Measurements from ENCODE around the gene RAB15. TPM values are rescaled to one million over a fixed set of nuclear protein-coding genes. Genes with fewer than 3 reads are reported as not detected.

Gene RAB15
- total RNA-seq, 4 donors from 2014 or later: 9.6 to 17.0 (median 15.1) TPM

- TF ChIP-seq POLR2AphosphoS5 (IDR thresholded peaks at IDR 0.05) (no peak), EP300 (IDR thresholded peaks at IDR 0.05) (no peak), POLR2A (IDR thresholded peaks at IDR 0.05) (no peak), CTCF (IDR thresholded peaks at IDR 0.05) (no peak)
- Histone ChIP-seq H3K4me1 (peaks cover 15% of the 10 kb centered on the region), H3K4me3 (no peak overlapping the region), H3K27ac (no peak overlapping the region), H3K9me3 (no peaks in the 10 kb centered on the region), H3K27me3 (no peaks in the 10 kb centered on the region), H3K36me3 (peaks cover 30% of the 10 kb centered on the region)
- DNase-seq (ENCODE audit: low spot score in 2 of 2): no peak
- WGBS: 66% methylated on average over 6 of the region's 6 CpGs
Measured at GRCh38 chr14:64943556-64943955, 28.6 kb downstream of the RAB15 start.

DNA sequence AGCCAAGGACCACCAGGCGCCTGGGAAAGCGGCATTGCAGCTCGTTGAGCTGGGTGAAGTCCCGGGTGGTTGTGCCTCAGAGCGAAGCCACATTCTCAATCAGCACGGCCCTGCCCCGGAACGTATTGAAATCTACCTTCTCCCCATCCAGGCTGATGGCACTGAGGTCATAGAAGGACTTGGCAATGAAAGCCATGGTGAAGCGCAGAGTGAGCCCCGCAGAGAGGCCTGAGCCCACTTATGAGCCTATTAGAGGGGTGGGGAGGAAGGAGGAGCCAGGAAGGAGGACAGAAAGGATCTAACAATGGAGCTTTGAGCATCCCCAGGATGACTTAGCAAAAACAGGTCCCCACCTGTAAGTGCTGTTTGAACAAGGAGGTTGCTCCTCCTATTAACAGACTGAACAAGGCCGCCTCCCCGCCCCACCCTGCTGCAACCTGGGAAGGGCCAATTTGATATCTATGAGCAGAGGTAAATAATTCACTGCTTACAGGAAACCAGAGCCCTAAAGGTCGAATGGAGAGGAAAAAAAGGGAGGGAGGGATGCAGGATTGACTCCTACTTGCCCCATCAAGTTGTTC, 29.5 kb downstream of the RAB15 start, which contains the start of gene GPX2:
Gene GPX2, minus strand, starts transcription at position 215 of the 581 bp plus-strand sequence. Its CDS starts 19 bp downstream, at position 196.
- TF ChIP-seq POLR2A (IDR thresholded peaks at IDR 0.05): no peak
- TF ChIP-seq CTCF (IDR thresholded peaks at IDR 0.05): no peak
- no peak for TF ChIP-seq EP300 (IDR thresholded peaks at IDR 0.05)
- TF ChIP-seq POLR2AphosphoS5 (IDR thresholded peaks at IDR 0.05): no peak
- Histone ChIP-seq H3K27me3 (no peaks in the 10 kb centered on the region), H3K4me1 (peaks cover 12% of the 10 kb centered on the region), H3K36me3 (peaks cover 21% of the 10 kb centered on the region), H3K4me3 (no peak within 1 kb of the TSS), H3K27ac (peak within 1 kb of the TSS; percentile 23), H3K9me3 (no peaks in the 10 kb centered on the region)
- no peak for DNase-seq (ENCODE audit: low spot score in 2 of 2)
- WGBS: 43% methylated on average over 13 of the region's 13 CpGs

DNA sequence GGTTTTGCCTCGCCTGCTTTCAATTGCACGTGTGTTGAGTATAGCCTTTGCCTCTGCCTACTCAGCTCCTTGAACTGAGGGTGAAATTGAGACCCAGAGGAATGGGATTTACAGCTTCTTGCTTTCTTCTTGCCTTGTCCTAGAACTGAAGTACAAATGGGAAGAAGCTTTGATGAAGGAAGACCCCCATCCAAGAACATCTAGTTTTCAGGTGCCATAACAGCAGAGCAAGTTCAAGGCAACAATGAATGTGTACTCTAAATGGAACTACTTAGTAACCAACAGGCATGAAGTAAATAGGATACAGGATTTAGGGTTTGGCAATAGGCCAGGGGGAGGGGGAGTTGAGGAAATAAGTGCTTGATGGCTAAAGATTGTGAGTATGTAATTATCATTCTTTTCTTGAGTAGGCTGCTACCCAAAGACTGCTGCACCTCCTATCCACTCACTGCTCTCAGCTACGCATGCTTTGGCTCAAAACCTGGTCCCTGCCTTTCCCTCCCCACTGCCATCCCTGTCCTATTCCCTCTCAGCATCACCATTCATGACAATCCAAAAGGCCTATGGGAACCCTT, 31.7 kb downstream of the RAB15 start:
- 93% methylated on average over 3 of the region's 3 CpGs for WGBS
- Histone ChIP-seq H3K9me3 (no peaks in the 10 kb centered on the region), H3K4me3 (no peak overlapping the region), H3K4me1 (peaks cover 17% of the 10 kb centered on the region), H3K27me3 (no peaks in the 10 kb centered on the region), H3K36me3 (peaks cover 19% of the 10 kb centered on the region), H3K27ac (no peak overlapping the region)
- TF ChIP-seq EP300 (IDR thresholded peaks at IDR 0.05) (no peak), POLR2A (IDR thresholded peaks at IDR 0.05) (no peak), POLR2AphosphoS5 (IDR thresholded peaks at IDR 0.05) (no peak), CTCF (IDR thresholded peaks at IDR 0.05) (no peak)
- DNase-seq (ENCODE audit: low spot score in 2 of 2): no peak

- H3K4me1 ChIP-seq: peaks cover 17% of the 10 kb centered on the region
- WGBS: 85% methylated on average over 3 of the region's 3 CpGs
- H3K9me3 ChIP-seq: no peaks in the 10 kb centered on the region
- no peak overlapping the region for H3K27ac ChIP-seq
- peaks cover 19% of the 10 kb centered on the region for H3K36me3 ChIP-seq
- DNase-seq (ENCODE audit: low spot score in 2 of 2): no peak
- no peak for TF ChIP-seq POLR2AphosphoS5 (IDR thresholded peaks at IDR 0.05)
- no peak for TF ChIP-seq EP300 (IDR thresholded peaks at IDR 0.05)
- no peak for TF ChIP-seq CTCF (IDR thresholded peaks at IDR 0.05)
- no peak for TF ChIP-seq POLR2A (IDR thresholded peaks at IDR 0.05)
- H3K27me3 ChIP-seq: no peaks in the 10 kb centered on the region
- no peak overlapping the region for H3K4me3 ChIP-seq
Measured at GRCh38 chr14:64939817-64940190, 32.3 kb downstream of the RAB15 start.

DNA sequence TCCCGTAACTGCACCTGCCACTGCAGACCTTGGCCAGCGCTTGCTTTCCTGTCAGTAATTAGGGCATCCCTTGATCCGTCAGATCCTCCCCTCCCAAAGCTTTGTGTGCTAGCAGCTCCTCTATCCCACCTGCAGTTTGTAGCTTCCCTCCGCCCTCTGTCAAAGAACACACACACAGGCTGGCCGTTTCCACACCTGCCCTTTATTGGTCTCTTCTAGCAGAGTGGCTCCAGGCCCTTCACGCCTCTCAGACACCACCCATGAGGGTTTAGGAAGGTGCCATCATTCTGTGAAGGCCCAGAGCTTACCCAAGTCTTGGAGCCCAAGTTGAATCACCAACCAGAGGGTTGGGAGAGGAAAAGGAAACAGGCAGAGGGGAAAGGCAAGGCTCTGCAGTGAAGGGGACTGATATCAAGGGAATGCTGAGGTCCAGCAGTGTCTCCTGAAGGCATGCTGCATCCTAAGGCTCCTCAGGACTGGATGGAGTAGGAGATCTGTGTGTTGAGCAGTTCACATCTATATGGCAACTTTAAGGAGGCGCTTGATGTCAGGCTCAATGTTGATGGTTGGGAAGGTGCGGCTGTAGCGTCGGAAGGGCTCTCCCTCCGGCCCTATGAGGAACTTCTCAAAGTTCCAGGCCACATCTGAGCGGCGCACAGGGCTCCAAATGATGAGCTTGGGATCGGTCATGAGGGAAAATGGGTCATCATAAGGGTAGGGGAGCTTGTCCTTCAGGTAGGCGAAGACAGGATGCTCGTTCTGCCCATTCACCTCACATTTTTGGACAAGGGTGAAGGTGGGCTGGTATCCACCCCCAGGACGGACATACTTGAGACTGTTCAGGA, 32.9 kb downstream of the RAB15 start:
- H3K4me3 ChIP-seq: no peak overlapping the region
- 93% methylated on average over 17 of the region's 17 CpGs for WGBS
- no peaks in the 10 kb centered on the region for H3K27me3 ChIP-seq
- no peaks in the 10 kb centered on the region for H3K9me3 ChIP-seq
- no peak for DNase-seq (ENCODE audit: low spot score in 2 of 2)
- H3K4me1 ChIP-seq: peaks cover 17% of the 10 kb centered on the region
- TF ChIP-seq CTCF (IDR thresholded peaks at IDR 0.05): no peak
- no peak for TF ChIP-seq POLR2AphosphoS5 (IDR thresholded peaks at IDR 0.05)
- no peak for TF ChIP-seq EP300 (IDR thresholded peaks at IDR 0.05)
- TF ChIP-seq POLR2A (IDR thresholded peaks at IDR 0.05): no peak
- H3K27ac ChIP-seq: no peak overlapping the region
- H3K36me3 ChIP-seq: peaks cover 21% of the 10 kb centered on the region

Data from suprapubic skin (tissue), 4 donors.